ENCODE measurements around the gene LCNL1.

The LCNL1 gene

GRCh38 chr9:136982232-136983051, at the start of gene LCNL1:
TSS of gene LCNL1 (plus strand) at chr9:136982993. CDS start at chr9:136983587, 594 bp downstream.
- DNase-seq = no peak

- DNase-seq = no peak
These were observed 48.5 kb upstream of the LCNL1 start for GRCh38 chr9:136934277-136934676.

GRCh38 chr9:136935651-136936050, 47.1 kb upstream of the LCNL1 start:
- DNase-seq = no peak

DNA sequence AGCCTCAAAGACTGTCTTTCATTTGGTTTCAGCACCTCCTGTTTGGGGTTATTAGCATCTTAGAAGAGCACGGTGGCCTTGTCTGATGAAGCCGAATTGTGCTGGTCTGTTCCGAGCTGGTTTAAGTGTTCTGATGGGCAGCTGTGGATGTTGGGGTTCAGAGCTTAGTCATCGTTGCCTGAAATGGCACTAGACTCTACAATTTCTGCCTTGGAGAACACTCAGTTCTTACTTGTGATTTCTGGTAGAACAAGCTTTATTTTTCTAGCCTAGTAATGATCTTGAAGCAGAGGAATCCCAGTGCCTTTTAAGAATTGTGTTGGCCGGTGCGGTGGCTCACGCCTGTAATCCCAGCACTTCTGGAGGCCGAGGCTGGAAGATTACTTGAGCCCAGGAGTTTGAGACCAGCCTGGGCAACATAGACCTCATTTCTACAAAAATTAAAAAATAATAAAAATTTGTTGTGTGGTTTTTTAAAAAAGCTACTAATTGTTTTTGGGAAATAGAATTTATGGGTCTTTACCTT, 46.1 kb upstream of the LCNL1 start:
- no peak for DNase-seq

DNA sequence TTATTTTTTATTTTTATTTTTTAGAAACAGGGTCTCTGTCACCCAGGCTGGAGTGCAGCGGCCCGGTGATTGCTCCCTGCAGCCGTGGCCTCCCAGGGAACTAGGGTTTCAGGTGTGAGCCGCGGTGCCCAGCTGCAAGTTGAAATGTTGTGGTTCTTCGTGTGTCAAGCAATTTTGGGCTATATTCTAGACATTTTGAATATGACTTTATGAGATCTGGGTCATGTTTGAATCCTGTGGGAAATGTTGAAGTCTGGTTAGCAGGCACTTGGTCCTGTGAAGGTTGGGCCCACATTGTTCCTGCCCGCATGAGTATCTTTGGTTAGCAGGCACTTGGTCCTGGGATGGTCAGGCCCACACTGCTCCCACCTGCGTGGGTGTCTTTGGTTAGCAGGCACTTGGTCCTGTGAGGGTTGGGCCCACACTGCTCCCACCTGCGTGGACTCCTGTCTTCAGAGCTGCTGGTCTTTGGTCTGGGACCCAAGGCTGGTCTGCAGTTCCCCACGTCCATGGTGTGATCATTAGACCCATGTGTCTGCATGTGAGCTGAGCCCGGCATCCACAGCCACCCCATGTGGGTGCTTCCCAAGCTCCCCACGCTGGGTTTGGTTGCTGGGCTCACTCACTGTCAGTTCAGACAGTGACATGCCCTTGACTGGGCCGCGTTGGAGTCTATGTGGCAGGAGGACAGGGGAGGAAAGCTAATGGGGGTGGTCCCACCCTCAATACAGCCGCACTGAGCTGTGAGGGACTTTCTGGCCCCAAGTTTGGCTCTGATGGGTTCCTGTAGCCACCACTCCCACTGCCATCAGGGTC, 45.4 kb upstream of the LCNL1 start:
- no peak for DNase-seq

DNA sequence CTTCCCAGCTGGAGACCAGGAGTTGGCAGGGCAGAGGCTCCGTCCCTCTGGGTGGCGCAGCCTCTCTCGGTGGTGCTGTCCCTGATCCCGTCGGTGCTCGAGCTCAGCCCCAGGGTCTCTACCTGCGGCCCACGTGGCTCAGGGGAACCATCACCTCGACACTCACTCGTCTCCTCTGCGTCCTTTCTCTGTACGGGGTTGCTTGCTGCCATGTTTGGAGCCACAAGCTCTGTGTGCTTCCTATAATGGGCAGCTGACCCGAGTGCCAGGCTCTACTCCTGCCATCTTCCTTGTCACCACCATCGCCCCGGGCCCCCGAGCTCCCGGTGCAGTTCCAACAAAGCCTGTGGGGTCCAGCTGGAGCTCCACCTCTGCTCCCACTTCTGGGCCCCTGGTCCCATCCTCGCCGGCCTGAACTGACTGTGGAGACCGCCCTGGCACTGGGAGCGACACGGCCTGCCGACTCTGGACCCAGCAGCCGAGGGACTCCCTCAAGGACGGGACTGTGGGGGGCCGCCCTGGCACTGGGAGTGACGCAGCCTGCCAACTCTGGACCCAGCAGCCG, 43.3 kb upstream of the LCNL1 start:
- DNase-seq = no peak

- DNase-seq = no peak
These were observed 42.7 kb upstream of the LCNL1 start for GRCh38 chr9:136939996-136940525.

- DNase-seq = no peak
These were observed 42.1 kb upstream of the LCNL1 start for GRCh38 chr9:136940526-136941230.

DNA sequence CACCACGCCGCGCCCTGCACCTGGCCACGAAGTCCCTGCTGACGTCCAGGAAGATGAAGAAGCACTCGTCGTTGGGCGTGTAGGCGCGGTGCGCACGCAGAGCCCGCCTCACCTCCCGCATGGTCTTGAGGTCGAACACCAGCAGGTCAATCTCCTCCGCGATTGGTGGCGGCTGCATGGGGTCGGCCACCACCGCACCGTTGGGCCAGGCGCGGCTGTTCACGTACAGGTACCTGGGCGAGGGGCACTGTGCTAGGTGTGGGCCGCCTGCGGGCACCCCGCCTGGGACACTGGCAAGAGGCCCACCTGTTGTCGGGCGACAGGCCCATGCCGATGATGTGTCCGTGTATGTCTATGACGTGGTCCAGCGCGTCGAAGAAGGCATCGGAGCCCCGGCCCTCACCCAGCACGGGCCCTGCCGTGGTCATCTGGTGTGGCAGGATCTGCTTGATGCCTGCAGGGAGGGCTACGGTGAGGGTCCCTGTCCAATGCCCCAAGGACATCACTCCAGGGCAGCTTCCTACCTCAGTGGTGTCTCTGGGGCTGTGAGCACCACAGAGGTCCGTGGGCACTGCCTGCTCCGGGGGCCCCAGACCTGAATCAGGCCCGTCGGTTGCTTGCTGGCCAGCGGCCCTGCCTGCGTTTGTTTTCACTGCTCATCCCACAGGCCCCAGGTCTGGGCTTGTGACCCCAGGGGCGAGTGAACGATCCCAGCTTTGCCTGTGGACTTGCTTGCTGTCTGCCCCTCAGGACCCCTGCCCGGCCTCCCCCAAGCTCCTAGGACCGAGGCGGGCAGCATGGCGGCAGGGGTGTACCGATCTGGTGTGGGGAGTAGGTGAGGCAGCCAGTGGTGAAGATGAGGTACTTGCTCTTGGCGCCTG, 41.3 kb upstream of the LCNL1 start:
- no peak for DNase-seq

DNA sequence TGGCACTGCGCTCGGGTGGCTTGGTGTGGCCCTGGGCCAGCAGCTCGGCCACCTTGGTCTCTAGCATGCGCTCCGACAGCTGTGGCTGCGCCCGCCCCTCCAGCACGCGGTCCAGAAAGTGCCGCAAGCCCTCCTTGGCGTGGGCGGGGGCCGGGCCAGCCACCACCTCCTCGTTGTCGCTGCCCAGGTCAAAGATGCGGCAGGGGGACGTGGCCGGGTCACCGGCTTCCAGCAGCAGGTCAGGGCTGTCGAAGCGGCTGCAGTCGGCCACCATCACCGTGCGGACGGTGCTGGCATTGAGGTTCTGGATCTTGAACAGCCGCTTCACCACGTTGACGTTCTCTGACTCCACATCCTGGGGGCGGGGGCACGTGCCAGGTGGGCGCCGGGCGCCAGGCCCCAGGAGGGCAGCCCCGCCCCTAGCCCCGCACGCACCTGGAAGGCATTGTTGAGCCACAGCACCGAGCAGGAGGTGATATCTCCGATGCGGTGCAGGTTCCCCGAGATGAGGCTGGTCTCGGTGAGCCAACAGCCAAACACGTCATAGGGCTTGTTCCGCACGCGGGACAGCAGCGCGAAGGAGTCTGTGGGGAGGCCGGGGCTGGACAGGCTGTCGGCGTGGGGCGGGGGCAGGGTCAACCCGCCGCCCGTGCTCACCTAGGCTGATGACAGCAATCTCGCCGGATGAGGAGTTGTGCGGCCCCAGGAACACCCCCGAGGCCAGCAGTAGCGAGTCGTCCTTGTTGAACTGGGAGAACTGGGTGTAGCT, 40.5 kb upstream of the LCNL1 start:
- DNase-seq = no peak

DNA sequence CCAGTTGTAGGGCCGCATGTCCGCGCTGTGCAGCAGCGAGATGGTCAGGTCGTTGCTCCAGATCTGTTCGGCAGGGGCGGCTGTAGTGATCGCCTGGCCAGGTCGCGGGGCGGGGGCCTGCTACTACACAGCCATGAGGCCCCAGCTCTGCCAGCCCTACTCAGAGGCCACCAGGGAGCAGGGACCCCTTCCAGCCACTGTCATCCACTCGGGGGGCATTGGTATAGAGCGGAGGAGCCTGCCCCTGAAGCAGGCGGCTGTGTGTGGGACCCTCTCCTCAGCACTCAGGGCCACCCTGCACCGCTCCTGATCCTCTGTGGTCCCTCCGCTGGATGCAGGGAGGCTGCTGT, 39.9 kb upstream of the LCNL1 start:
- no peak for DNase-seq

- DNase-seq = peak; percentile 70
These were observed 39.2 kb upstream of the LCNL1 start for GRCh38 chr9:136943291-136944211.

DNA sequence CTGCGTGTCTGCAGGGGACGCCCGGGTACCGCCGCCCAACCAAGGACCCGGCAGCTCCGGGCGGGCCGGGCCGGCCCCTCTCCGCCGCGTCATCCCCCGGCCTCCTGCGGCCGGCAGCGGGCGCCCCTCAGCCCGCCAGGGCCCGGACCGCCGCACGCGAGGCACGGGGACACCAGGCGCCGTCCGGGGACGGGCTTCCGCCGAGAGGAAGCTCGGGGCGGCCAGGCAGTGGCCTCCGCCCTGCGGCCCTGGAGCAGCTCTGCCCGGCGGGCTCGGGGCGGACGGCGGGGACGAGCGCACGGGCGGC, 38.6 kb upstream of the LCNL1 start:
- DNase-seq = peak; percentile 79

GRCh38 chr9:136944519-136945332, 38.1 kb upstream of the LCNL1 start, which contains the start of the genes C8G and FBXW5:
TSS of gene C8G (plus strand) at chr9:136945243. CDS start at chr9:136945321, 78 bp downstream.
TSS of gene FBXW5 (minus strand) at chr9:136944738. CDS start at chr9:136944083, 655 bp downstream.
- peak; percentile 99 for DNase-seq

DNA sequence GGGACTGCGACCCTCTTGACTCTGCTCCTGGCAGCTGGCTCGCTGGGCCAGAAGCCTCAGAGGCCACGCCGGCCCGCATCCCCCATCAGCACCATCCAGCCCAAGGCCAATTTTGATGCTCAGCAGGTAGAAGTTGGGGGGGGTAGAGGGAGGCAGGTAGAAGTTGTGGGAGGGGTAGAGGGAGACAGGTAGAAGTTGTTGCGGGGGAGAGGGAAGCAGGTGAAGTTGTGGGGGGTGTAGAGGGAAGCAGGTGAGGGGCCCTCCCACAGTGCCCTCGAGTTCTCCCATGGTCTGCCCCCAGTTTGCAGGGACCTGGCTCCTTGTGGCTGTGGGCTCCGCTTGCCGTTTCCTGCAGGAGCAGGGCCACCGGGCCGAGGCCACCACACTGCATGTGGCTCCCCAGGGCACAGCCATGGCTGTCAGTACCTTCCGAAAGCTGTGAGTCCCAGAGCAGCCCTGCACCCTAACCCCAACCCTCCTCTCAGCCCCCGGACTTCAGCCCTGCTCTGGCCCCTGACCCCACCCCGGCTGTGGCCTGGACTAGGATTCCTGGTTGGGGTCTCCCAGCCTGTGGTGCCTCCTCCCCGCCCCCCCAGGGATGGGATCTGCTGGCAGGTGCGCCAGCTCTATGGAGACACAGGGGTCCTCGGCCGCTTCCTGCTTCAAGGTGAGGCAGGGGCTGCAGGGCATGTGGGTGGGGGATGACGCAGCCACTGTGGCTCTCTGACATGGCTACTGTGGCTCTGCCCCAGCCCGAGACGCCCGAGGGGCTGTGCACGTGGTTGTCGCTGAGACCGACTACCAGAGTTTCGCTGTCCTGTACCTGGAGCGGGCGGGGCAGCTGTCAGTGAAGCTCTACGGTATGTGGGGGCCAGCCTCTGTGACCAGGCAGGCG, 37.2 kb upstream of the LCNL1 start:
- DNase-seq = no peak

DNA sequence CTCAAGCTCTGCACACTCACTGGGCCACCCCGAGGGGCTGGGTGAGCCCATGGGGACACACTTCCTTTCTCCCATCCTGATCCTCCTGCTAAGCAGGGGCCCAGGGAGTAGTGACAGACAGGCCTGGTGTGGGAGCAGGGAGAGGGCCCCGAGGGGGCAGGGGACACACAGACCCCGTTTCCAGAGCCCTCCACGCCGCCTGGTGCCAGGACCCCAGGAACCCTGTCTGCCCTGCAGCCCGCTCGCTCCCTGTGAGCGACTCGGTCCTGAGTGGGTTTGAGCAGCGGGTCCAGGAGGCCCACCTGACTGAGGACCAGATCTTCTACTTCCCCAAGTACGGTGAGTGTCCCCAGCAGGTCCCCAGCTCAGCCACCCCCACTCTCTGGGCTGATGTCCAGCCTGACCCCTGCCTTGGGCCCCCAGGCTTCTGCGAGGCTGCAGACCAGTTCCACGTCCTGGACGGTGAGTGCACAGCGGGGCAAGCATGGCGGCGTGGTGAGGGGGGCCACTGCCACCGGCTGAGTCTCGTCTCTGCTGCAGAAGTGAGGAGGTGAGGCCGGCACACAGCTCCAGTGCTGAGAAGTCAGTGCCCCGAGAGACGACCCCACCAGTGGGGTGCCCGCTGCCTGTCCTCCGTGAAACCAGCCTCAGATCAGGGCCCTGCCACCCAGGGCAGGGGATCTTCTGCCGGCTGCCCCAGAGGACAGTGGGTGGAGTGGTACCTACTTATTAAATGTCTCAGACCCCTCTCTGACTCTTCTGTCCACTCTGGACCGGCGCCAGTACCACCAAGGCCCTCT, 36.4 kb upstream of the LCNL1 start:
- DNase-seq = no peak

All from RPMI8226 (cell line).